ENCODE data around the gene PAXIP1.

Gene PAXIP1

GRCh38 chr7:154914996-154915380 is 87.9 kb downstream of the PAXIP1 start:
- H3K4me3 ChIP-seq, result no peak overlapping the region
- TF ChIP-seq Cebpa-rat (IDR thresholded peaks at IDR 0.05), result no peak
- no peak overlapping the region for H3K9ac ChIP-seq

GRCh38 chr7:154914308-154914995 is 88.5 kb downstream of the PAXIP1 start:
- H3K9me3 ChIP-seq, result peaks cover 5% of the 10 kb centered on the region; the same call in 1 of the 2 replicates
- no peaks in the 10 kb centered on the region for H4K20me1 ChIP-seq
- H3K4me3 ChIP-seq, result no peak overlapping the region
- no peaks in the 10 kb centered on the region for H3K4me1 ChIP-seq
- H3K27me3 ChIP-seq, result peaks cover 14% of the 10 kb centered on the region
- no peak for TF ChIP-seq Cebpa-rat (IDR thresholded peaks at IDR 0.05)
- no peak overlapping the region for H3K27ac ChIP-seq
- no peaks in the 10 kb centered on the region for H3K36me3 ChIP-seq
- H3K4me2 ChIP-seq, result no peak overlapping the region
- no peak overlapping the region for H3K9ac ChIP-seq

More at GRCh38 chr7:154914996-154915380, 87.9 kb downstream of the PAXIP1 start:
- no peaks in the 10 kb centered on the region for H3K4me1 ChIP-seq
- H4K20me1 ChIP-seq, result no peaks in the 10 kb centered on the region
- H3K27ac ChIP-seq, result no peak overlapping the region
- peaks cover 14% of the 10 kb centered on the region for H3K27me3 ChIP-seq
- no peak overlapping the region for H3K4me2 ChIP-seq
- H3K9me3 ChIP-seq, result peaks cover 5% of the 10 kb centered on the region; the same call in 1 of the 2 replicates
- H3K36me3 ChIP-seq, result no peaks in the 10 kb centered on the region

- H3K9ac ChIP-seq, result no peak overlapping the region
- no peaks in the 10 kb centered on the region for H3K36me3 ChIP-seq
- no peak overlapping the region for H3K4me3 ChIP-seq
- no peak for TF ChIP-seq Cebpa-rat (IDR thresholded peaks at IDR 0.05)
- no peaks in the 10 kb centered on the region for H3K4me1 ChIP-seq
- no peaks in the 10 kb centered on the region for H4K20me1 ChIP-seq
- peaks cover 14% of the 10 kb centered on the region for H3K27me3 ChIP-seq
- no peak overlapping the region for H3K27ac ChIP-seq
- peaks cover 5% of the 10 kb centered on the region; the same call in 1 of the 2 replicates for H3K9me3 ChIP-seq
- no peak overlapping the region for H3K4me2 ChIP-seq
These were observed 89.2 kb downstream of the PAXIP1 start for GRCh38 chr7:154913638-154914307.

- no peak overlapping the region for H3K4me2 ChIP-seq
- no peaks in the 10 kb centered on the region for H3K4me1 ChIP-seq
- no peak overlapping the region for H3K9ac ChIP-seq
- H3K4me3 ChIP-seq, result no peak overlapping the region
- peaks cover 14% of the 10 kb centered on the region for H3K27me3 ChIP-seq
- H3K9me3 ChIP-seq, result peaks cover 5% of the 10 kb centered on the region; the same call in 1 of the 2 replicates
- no peak for TF ChIP-seq Cebpa-rat (IDR thresholded peaks at IDR 0.05)
- H3K36me3 ChIP-seq, result no peaks in the 10 kb centered on the region
- H4K20me1 ChIP-seq, result no peaks in the 10 kb centered on the region
- H3K27ac ChIP-seq, result no peak overlapping the region
These were observed 89.9 kb downstream of the PAXIP1 start for GRCh38 chr7:154912871-154913637.

- TF ChIP-seq Cebpa-rat (IDR thresholded peaks at IDR 0.05), result no peak
- no peaks in the 10 kb centered on the region for H3K36me3 ChIP-seq
- H4K20me1 ChIP-seq, result no peaks in the 10 kb centered on the region
- H3K27ac ChIP-seq, result no peak overlapping the region
- peaks cover 9% of the 10 kb centered on the region for H3K9me3 ChIP-seq
- no peak overlapping the region for H3K9ac ChIP-seq
- no peak overlapping the region for H3K4me2 ChIP-seq
- no peaks in the 10 kb centered on the region; the same call in 1 of the 2 replicates for H3K4me1 ChIP-seq
- H3K27me3 ChIP-seq, result peaks cover 14% of the 10 kb centered on the region
- no peak overlapping the region for H3K4me3 ChIP-seq
These were observed 91.0 kb downstream of the PAXIP1 start for GRCh38 chr7:154911862-154912455.

GRCh38 chr7:154911411-154911810 is 91.5 kb downstream of the PAXIP1 start:
- no peak for TF ChIP-seq Cebpa-rat (IDR thresholded peaks at IDR 0.05)
- Histone ChIP-seq H3K4me3 (no peak overlapping the region), H3K9ac (no peak overlapping the region), H3K27ac (no peak overlapping the region), H4K20me1 (no peaks in the 10 kb centered on the region), H3K4me2 (no peak overlapping the region), H3K27me3 (peaks cover 14% of the 10 kb centered on the region), H3K36me3 (no peaks in the 10 kb centered on the region), H3K9me3 (peaks cover 12% of the 10 kb centered on the region), H3K4me1 (no peaks in the 10 kb centered on the region; the same call in 1 of the 2 replicates)

- Histone ChIP-seq H3K36me3 (no peaks in the 10 kb centered on the region), H3K4me2 (no peak overlapping the region), H3K9me3 (peaks cover 12% of the 10 kb centered on the region), H3K4me3 (no peak overlapping the region), H3K9ac (no peak overlapping the region), H3K4me1 (no peaks in the 10 kb centered on the region; the same call in 1 of the 2 replicates), H3K27me3 (peaks cover 14% of the 10 kb centered on the region), H4K20me1 (no peaks in the 10 kb centered on the region), H3K27ac (no peak overlapping the region)
- TF ChIP-seq Cebpa-rat (IDR thresholded peaks at IDR 0.05), result no peak
These were observed 91.9 kb downstream of the PAXIP1 start for GRCh38 chr7:154910977-154911376.

- no peak for TF ChIP-seq Cebpa-rat (IDR thresholded peaks at IDR 0.05)
- Histone ChIP-seq H3K27ac (no peak overlapping the region), H3K27me3 (peaks cover 13% of the 10 kb centered on the region), H3K4me3 (no peak overlapping the region), H3K9me3 (peaks cover 12% of the 10 kb centered on the region), H3K4me1 (no peaks in the 10 kb centered on the region; the same call in 1 of the 2 replicates), H3K4me2 (no peak overlapping the region), H3K36me3 (no peaks in the 10 kb centered on the region), H4K20me1 (no peaks in the 10 kb centered on the region), H3K9ac (no peak overlapping the region)
These were observed 92.8 kb downstream of the PAXIP1 start for GRCh38 chr7:154910125-154910524.

GRCh38 chr7:154909241-154910105 is 93.5 kb downstream of the PAXIP1 start:
- Histone ChIP-seq H3K4me1 (no peaks in the 10 kb centered on the region; the same call in 1 of the 2 replicates), H4K20me1 (no peaks in the 10 kb centered on the region), H3K36me3 (no peaks in the 10 kb centered on the region), H3K9me3 (peaks cover 12% of the 10 kb centered on the region), H3K4me3 (no peak overlapping the region), H3K27me3 (peaks cover 7% of the 10 kb centered on the region), H3K4me2 (no peak overlapping the region), H3K27ac (no peak overlapping the region), H3K9ac (no peak overlapping the region)
- TF ChIP-seq Cebpa-rat (IDR thresholded peaks at IDR 0.05), result no peak

All from BLaER1 (cell line).